Ectodermal cell (in vitro differentiated cells): ENCODE data around the gene TUT7.

Source experiments
- H3K27ac ChIP-seq: 2 replicates; pipeline ENCODE4 v1.7.0; 2013; ENCODE audit warnings: mild to moderate bottlenecking, low read depth, low read length; ENCODE audit not compliant: insufficient read depth, poor library complexity, severe bottlenecking
- H3K27me3 ChIP-seq: 2 replicates; pipeline ENCODE4 v1.7.0; 2013; ENCODE audit warnings: mild to moderate bottlenecking, low read length; ENCODE audit not compliant: insufficient read depth, control insufficient read depth, poor library complexity, severe bottlenecking
- H3K36me3 ChIP-seq: one replicate; pipeline ENCODE4 v1.7.0; 2013; ENCODE audit warnings: low read length; ENCODE audit not compliant: control insufficient read depth, insufficient read depth
- H3K4me1 ChIP-seq: one replicate; pipeline ENCODE4 v1.7.0; 2013; ENCODE audit warnings: low read length; ENCODE audit not compliant: control insufficient read depth, insufficient read depth
- H3K4me3 ChIP-seq: 2 replicates; pipeline ENCODE4 v1.7.0; 2013; ENCODE audit warnings: low read depth, low read length, control low read depth; ENCODE audit not compliant: insufficient read depth
- H3K9me3 ChIP-seq: 2 replicates; pipeline ENCODE4 v1.7.0; 2013; ENCODE audit warnings: mild to moderate bottlenecking, low read length, moderate library complexity; ENCODE audit not compliant: control insufficient read depth
- WGBS, 2 experiments: methylation state at CpG; one replicate each; pipeline ENCODE4 v1.1.7; 2013; ENCODE audit warnings: missing lambda C conversion rate in 2 of 2; 5-methylcytosine and 5-hydroxymethylcytosine counted together

The TUT7 gene

GRCh38 chr9:86274821-86275643 lies 79.2 kb downstream of the TUT7 start:
- H3K4me1 ChIP-seq = peaks cover 1% of the 10 kb centered on the region
- 94 to 97% methylated on average over 6 of the region's 7 CpGs for WGBS, 2 experiments
- peaks cover 8% of the 10 kb centered on the region for H3K36me3 ChIP-seq
- no peak overlapping the region for H3K27ac ChIP-seq
- no peaks in the 10 kb centered on the region for H3K9me3 ChIP-seq
- no peaks in the 10 kb centered on the region for H3K27me3 ChIP-seq
- no peak overlapping the region for H3K4me3 ChIP-seq

GRCh38 chr9:86272221-86272620 lies 82.0 kb downstream of the TUT7 start:
- WGBS, 2 experiments = 93 to 97% methylated on average over 4 of the region's 4 CpGs
- peaks cover 8% of the 10 kb centered on the region for H3K36me3 ChIP-seq
- H3K27ac ChIP-seq = no peak overlapping the region
- no peaks in the 10 kb centered on the region for H3K4me1 ChIP-seq
- no peaks in the 10 kb centered on the region for H3K9me3 ChIP-seq
- H3K4me3 ChIP-seq = no peak overlapping the region
- no peaks in the 10 kb centered on the region for H3K27me3 ChIP-seq

GRCh38 chr9:86263876-86264275 lies 90.3 kb downstream of the TUT7 start:
- WGBS, 2 experiments = 94 to 97% methylated on average over 6 of the region's 6 CpGs
- H3K27me3 ChIP-seq = no peaks in the 10 kb centered on the region
- H3K4me1 ChIP-seq = peaks cover 11% of the 10 kb centered on the region
- no peaks in the 10 kb centered on the region for H3K36me3 ChIP-seq
- no peak overlapping the region for H3K27ac ChIP-seq
- no peak overlapping the region for H3K4me3 ChIP-seq
- H3K9me3 ChIP-seq = no peaks in the 10 kb centered on the region

- peaks cover 11% of the 10 kb centered on the region for H3K4me1 ChIP-seq
- no peak overlapping the region for H3K27ac ChIP-seq
- WGBS, 2 experiments = 48 to 51% methylated on average over 4 of the region's 4 CpGs
- no peak overlapping the region for H3K4me3 ChIP-seq
- no peaks in the 10 kb centered on the region for H3K27me3 ChIP-seq
- H3K36me3 ChIP-seq = no peaks in the 10 kb centered on the region
- H3K9me3 ChIP-seq = no peaks in the 10 kb centered on the region
These were observed 91.7 kb downstream of the TUT7 start for GRCh38 chr9:86262492-86262891.

GRCh38 chr9:86259557-86259956 lies 94.7 kb downstream of the TUT7 start, which contains the start of gene C9orf153:
Gene C9orf153 (minus strand): TSS chr9:86259657. CDS start chr9:86229603, 30,054 bp downstream.
- H3K9me3 ChIP-seq = no peaks in the 10 kb centered on the region
- 89 to 92% methylated on average over 8 of the region's 8 CpGs for WGBS, 2 experiments

GRCh38 chr9:86257391-86257790 lies 96.8 kb downstream of the TUT7 start:
- Histone ChIP-seq H3K4me3 (no peak overlapping the region), H3K4me1 (no peaks in the 10 kb centered on the region), H3K9me3 (no peaks in the 10 kb centered on the region), H3K27me3 (no peaks in the 10 kb centered on the region), H3K27ac (no peak overlapping the region), H3K36me3 (no peaks in the 10 kb centered on the region)
- 91 to 93% methylated on average over 2 of the region's 2 CpGs for WGBS, 2 experiments

More at GRCh38 chr9:86259557-86259956, 94.7 kb downstream of the TUT7 start, which contains the start of gene C9orf153:
- H3K27me3 ChIP-seq = no peaks in the 10 kb centered on the region
- no peak within 1 kb of the TSS for H3K4me3 ChIP-seq
- H3K4me1 ChIP-seq = peaks cover 11% of the 10 kb centered on the region
- no peak within 1 kb of the TSS for H3K27ac ChIP-seq
- H3K36me3 ChIP-seq = no peaks in the 10 kb centered on the region

- H3K36me3 ChIP-seq = no peaks in the 10 kb centered on the region
- no peaks in the 10 kb centered on the region for H3K4me1 ChIP-seq
- H3K9me3 ChIP-seq = no peaks in the 10 kb centered on the region
- WGBS, 2 experiments = 85 to 95% methylated on average over 3 of the region's 3 CpGs
- H3K27ac ChIP-seq = no peak overlapping the region
- no peak overlapping the region for H3K4me3 ChIP-seq
- no peaks in the 10 kb centered on the region for H3K27me3 ChIP-seq
These were observed 97.6 kb downstream of the TUT7 start for GRCh38 chr9:86256653-86257052.

- H3K4me1 ChIP-seq = no peaks in the 10 kb centered on the region
- 93 to 94% methylated on average over 3 of the region's 3 CpGs for WGBS, 2 experiments
These were observed 100.6 kb downstream of the TUT7 start for GRCh38 chr9:86253577-86253976.

GRCh38 chr9:86252870-86253269 lies 101.3 kb downstream of the TUT7 start:
- H3K4me1 ChIP-seq = no peaks in the 10 kb centered on the region
- H3K9me3 ChIP-seq = no peaks in the 10 kb centered on the region
- no peak overlapping the region for H3K27ac ChIP-seq
- WGBS, 2 experiments = 94 to 100% methylated on average over 1 of the region's 1 CpG
- H3K4me3 ChIP-seq = no peak overlapping the region
- no peaks in the 10 kb centered on the region for H3K36me3 ChIP-seq
- no peaks in the 10 kb centered on the region for H3K27me3 ChIP-seq

More at GRCh38 chr9:86253577-86253976, 100.6 kb downstream of the TUT7 start:
- no peak overlapping the region for H3K4me3 ChIP-seq
- no peak overlapping the region for H3K27ac ChIP-seq
- H3K27me3 ChIP-seq = no peaks in the 10 kb centered on the region
- H3K36me3 ChIP-seq = no peaks in the 10 kb centered on the region
- H3K9me3 ChIP-seq = no peaks in the 10 kb centered on the region

- no peak overlapping the region for H3K27ac ChIP-seq
- H3K4me3 ChIP-seq = no peak overlapping the region
- H3K9me3 ChIP-seq = no peaks in the 10 kb centered on the region
- no peaks in the 10 kb centered on the region for H3K4me1 ChIP-seq
- H3K36me3 ChIP-seq = no peaks in the 10 kb centered on the region
- no peaks in the 10 kb centered on the region for H3K27me3 ChIP-seq
These were observed 104.1 kb downstream of the TUT7 start for GRCh38 chr9:86250123-86250522.
